Measurements from ENCODE around the gene MAML1.

MAML1 gene

DNA sequence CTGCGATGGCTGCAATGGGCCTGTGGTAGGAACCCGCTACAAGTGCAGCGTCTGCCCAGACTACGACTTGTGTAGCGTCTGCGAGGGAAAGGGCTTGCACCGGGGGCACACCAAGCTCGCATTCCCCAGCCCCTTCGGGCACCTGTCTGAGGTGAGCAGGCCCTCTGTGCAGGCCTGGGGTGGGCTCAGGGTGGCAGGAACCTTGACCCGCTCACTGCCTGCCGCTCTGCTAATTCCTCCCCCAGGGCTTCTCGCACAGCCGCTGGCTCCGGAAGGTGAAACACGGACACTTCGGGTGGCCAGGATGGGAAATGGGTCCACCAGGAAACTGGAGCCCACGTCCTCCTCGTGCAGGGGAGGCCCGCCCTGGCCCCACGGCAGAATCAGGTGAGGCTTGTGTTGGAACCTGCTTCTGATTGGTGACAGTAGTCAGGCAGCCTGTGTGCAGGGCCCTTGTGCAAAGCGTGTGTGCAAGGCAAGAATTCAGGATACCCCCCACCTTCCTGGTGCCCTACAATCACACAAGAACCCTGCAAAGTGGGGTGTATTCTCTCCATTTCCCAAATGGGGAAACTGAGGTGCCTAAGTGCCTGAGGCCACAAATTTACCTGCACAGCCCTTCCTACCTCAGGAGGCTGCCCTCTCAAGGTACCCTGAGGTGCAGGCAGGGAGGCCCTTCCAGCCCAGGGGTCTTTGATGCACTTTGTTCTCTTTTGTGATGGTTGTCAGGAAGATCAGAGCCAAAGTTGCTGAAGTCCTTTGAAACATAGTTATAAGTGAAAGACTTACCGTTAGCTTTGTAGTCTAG is 91.5 kb downstream of the MAML1 start:
- no peak for DNase-seq (ENCODE audit: low read depth in 2 of 2)

DNA sequence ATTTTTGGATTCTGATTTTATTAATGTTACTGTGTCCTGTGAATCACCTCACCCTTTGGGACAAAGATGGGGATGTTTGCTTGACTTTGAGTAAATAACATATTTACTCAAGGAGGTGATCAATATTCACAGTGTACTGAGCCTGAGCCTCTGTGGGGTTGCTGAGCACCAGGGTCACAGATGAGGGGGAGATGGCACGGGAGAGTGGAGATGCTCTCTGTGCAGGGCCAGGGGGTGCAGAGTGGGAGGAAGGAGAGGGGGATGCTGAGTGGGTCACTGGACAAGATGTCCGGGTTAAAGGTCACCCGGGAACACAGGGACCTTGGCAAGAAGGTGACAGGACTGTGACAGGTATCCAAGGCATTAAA is 92.1 kb downstream of the MAML1 start:
- no peak for DNase-seq (ENCODE audit: low read depth in 2 of 2)

DNA sequence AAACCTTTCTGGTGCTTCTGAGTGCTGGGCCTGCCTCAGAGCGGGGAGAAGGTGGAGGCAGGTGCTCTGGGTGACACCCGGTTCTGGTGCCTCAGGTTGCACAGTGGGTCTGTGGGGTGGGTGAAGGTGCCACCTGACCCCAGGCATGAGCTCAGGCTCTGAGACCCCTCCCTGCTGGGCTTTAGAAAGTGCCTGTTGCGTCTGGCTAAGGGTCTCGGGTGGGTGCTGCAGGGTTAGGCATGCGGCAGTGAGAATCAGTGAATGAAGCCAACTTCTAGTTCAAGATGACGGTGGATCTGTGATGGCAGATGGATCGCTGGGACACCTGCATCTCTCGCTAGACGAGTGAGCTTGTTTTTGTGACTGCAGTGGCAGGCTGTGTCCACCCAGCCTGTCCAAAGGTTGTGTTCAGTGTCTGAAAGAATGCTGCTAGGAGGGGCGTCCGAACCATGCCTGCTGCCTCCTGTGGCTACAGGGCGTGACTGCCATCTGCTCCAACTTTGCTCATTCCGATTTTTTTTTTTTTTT is 93.1 kb downstream of the MAML1 start:
- no peak for DNase-seq (ENCODE audit: low read depth in 2 of 2)

Data from stimulated activated CD8-positive, alpha-beta memory T cell treated with anti-CD3 and anti-CD28 coated beads, Interleukin-15, amount 100 ng/mL, for 4 hours (primary cell).